ENCODE measurements around the gene ZNF462. TPM values are rescaled to one million over a fixed set of nuclear protein-coding genes. Genes with fewer than 3 reads are reported as not detected.

ZNF462 gene
- total RNA-seq, 2 experiments from 2014 or later: 1.1 to 1.3 TPM

DNA sequence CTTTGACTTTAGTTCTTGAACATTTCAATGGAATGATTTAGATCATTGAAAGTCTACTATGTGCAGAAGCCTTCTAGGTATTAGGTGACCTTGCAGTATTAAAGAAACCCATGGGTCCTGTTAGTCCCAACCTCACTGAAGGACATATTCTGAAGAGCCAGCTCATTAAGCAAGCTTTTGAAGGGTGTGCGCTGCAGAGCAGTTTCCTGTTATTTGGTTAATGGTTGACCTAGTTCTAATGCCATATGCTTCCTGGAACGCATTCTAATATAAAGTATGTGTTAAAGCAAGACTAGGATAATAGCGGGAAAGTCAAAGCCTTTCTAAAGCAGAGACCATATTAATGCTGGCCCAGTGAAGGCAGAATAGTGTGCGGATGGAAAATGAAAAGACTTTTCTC, 20.1 kb downstream of the ZNF462 start:
- Histone ChIP-seq H3K27ac (ENCODE audit: low read depth in 1 of 2, low read length in 2 of 2) (no peak overlapping the region), H3K9me3 (ENCODE audit: control insufficient read depth in 1 of 2, insufficient read depth in 1 of 2, low read length in 2 of 2) (peaks cover 0 to 2% of the 10 kb centered on the region in 2 experiments), H3K4me1 (ENCODE audit: insufficient read depth, low read length) (no peaks in the 10 kb centered on the region), H3K36me3 (ENCODE audit: insufficient read depth, low read length) (no peaks in the 10 kb centered on the region), H3K4me3 (ENCODE audit: low read length) (no peak overlapping the region), H3K27me3 (ENCODE audit: control insufficient read depth in 1 of 2, insufficient read depth in 2 of 2, low read length in 2 of 2) (no peaks in the 10 kb centered on the region)
- Mint-ChIP-seq H3K4me3 (no peak overlapping the region), H3K27ac (no peak overlapping the region), H3K4me1 (ENCODE audit: low read depth) (no peaks in the 10 kb centered on the region), H3K36me3 (ENCODE audit: low read depth) (no peaks in the 10 kb centered on the region), H3K9me3 (no peaks in the 10 kb centered on the region), H3K27me3 (no peaks in the 10 kb centered on the region)
- ATAC-seq (ENCODE audit: poor library complexity): no peak
- CTCF ChIA-PET: no interaction called here
- TF ChIP-seq, protein P1, sequence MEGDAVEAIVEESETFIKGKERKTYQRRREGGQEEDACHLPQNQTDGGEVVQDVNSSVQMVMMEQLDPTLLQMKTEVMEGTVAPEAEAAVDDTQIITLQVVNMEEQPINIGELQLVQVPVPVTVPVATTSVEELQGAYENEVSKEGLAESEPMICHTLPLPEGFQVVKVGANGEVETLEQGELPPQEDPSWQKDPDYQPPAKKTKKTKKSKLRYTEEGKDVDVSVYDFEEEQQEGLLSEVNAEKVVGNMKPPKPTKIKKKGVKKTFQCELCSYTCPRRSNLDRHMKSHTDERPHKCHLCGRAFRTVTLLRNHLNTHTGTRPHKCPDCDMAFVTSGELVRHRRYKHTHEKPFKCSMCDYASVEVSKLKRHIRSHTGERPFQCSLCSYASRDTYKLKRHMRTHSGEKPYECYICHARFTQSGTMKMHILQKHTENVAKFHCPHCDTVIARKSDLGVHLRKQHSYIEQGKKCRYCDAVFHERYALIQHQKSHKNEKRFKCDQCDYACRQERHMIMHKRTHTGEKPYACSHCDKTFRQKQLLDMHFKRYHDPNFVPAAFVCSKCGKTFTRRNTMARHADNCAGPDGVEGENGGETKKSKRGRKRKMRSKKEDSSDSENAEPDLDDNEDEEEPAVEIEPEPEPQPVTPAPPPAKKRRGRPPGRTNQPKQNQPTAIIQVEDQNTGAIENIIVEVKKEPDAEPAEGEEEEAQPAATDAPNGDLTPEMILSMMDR (IDR thresholded peaks at IDR 0.05): no peak
- no peak for DNase-seq
- intact Hi-C loops (cut with DNase I, micrococcal nuclease): no loop called here
- POLR2A ChIA-PET: no interaction called here

DNA sequence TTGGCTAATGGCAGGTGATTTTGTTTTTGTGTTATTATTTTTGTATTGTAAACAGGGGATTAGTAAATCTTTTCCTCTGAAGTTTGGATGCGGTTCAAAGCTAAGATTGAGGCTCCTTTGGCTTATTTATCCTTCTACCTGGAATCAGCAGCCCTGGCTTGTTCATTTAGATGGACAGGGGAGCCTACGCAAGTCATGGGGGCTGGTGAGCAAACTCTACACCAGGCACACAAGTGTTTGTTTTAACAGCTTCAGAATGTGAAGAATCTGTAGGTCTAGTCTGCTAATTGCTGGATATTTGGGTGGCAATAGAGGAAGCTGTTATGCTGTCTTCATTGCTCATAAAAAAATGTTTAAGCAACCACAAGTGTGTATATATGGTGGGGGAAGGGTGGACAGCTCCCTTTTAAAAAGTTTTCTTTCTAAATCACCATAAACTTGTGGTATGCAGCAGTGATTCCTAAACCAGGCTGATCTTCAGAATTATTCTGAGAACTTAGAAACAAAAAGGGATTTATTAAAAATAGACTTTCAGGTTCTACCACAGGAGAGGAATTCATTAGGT, 20.7 kb downstream of the ZNF462 start:
- Mint-ChIP-seq H3K36me3 (ENCODE audit: low read depth) (no peaks in the 10 kb centered on the region), H3K4me1 (ENCODE audit: low read depth) (no peaks in the 10 kb centered on the region), H3K4me3 (no peak overlapping the region), H3K27ac (no peak overlapping the region), H3K9me3 (no peaks in the 10 kb centered on the region), H3K27me3 (no peaks in the 10 kb centered on the region)
- POLR2A ChIA-PET: no interaction called here
- Histone ChIP-seq H3K27me3 (ENCODE audit: control insufficient read depth in 1 of 2, insufficient read depth in 2 of 2, low read length in 2 of 2) (no peaks in the 10 kb centered on the region), H3K4me1 (ENCODE audit: insufficient read depth, low read length) (no peaks in the 10 kb centered on the region), H3K36me3 (ENCODE audit: insufficient read depth, low read length) (no peaks in the 10 kb centered on the region), H3K27ac (ENCODE audit: low read depth in 1 of 2, low read length in 2 of 2) (no peak overlapping the region), H3K9me3 (ENCODE audit: control insufficient read depth in 1 of 2, insufficient read depth in 1 of 2, low read length in 2 of 2) (peaks cover 0 to 5% of the 10 kb centered on the region in 2 experiments), H3K4me3 (ENCODE audit: low read length) (no peak overlapping the region)
- DNase-seq (no peak), ATAC-seq (ENCODE audit: poor library complexity) (no peak)
- intact Hi-C loops (cut with DNase I, micrococcal nuclease): no loop called here
- CTCF ChIA-PET: no interaction called here
- TF ChIP-seq, protein P1 (IDR thresholded peaks at IDR 0.05): no peak

DNA sequence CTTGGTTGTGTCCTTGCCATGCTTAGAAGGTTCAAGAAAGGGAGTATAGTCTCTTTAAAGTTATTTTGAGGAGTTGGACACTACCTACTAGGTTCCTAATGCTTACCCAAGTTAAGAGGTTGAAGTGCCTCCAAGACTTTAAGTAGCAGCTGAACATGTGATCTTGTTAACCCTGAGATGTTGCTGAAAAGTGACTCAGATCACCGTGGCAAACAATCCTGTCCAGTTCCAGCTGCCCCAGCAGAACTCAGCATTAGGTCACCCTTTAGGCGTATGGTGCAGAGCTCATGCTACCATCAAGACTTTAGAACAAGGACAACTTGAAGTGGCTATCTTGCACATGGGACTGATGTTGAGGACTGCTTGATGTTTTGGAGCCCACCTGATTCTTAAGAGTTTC, 22.5 kb downstream of the ZNF462 start:
- ATAC-seq (ENCODE audit: poor library complexity): no peak
- Mint-ChIP-seq H3K27me3 (no peaks in the 10 kb centered on the region), H3K4me3 (no peak overlapping the region), H3K9me3 (peaks cover 3% of the 10 kb centered on the region), H3K4me1 (ENCODE audit: low read depth) (no peaks in the 10 kb centered on the region), H3K27ac (no peak overlapping the region), H3K36me3 (ENCODE audit: low read depth) (no peaks in the 10 kb centered on the region)
- Histone ChIP-seq H3K4me3 (ENCODE audit: low read length) (no peak overlapping the region), H3K27me3 (ENCODE audit: control insufficient read depth in 1 of 2, insufficient read depth in 2 of 2, low read length in 2 of 2) (no peaks in the 10 kb centered on the region), H3K4me1 (ENCODE audit: insufficient read depth, low read length) (no peaks in the 10 kb centered on the region), H3K27ac (ENCODE audit: low read depth in 1 of 2, low read length in 2 of 2) (no peak overlapping the region), H3K9me3 (ENCODE audit: control insufficient read depth in 1 of 2, insufficient read depth in 1 of 2, low read length in 2 of 2) (peaks cover 0 to 5% of the 10 kb centered on the region in 2 experiments), H3K36me3 (ENCODE audit: insufficient read depth, low read length) (no peaks in the 10 kb centered on the region)
- intact Hi-C loops (cut with DNase I, micrococcal nuclease): no loop called here
- no peak for DNase-seq
- TF ChIP-seq, protein P1 (IDR thresholded peaks at IDR 0.05): no peak
- CTCF ChIA-PET: no interaction called here
- POLR2A ChIA-PET: no interaction called here
